K562 (cell line): ENCODE measurements around the gene ANKS1B.

Source experiments
- ATF1 ChIP-seq, 2 experiments: fragments of 450-650 bp in 1 of 2; IDR thresholded peaks; 2 replicates each; pipeline ENCODE4 v1.6.1; 2016; ENCODE audit warnings: missing compliant biosample characterization in 1 of 2, missing genetic modification characterization in 1 of 2
- FOXM1 ChIP-seq, 2 experiments: fragments of 450-650 bp in 1 of 2; sonication (generic) in 1 of 2; formaldehyde crosslinking in 1 of 2; IDR thresholded peaks; 2 replicates each; pipeline versions ENCODE4 v1.6.1 to v1.9.0; 2017 to 2022; ENCODE audit warnings: low read depth in 2 of 2, mild to moderate bottlenecking in 2 of 2, missing genetic modification reagents in 1 of 2, moderate library complexity in 1 of 2
- FOXP4 ChIP-seq: sonication (generic); formaldehyde crosslinking; IDR thresholded peaks from 2 replicates; pipeline ENCODE4 v1.8.0; 2022; ENCODE audit warnings: mild to moderate bottlenecking, missing genetic modification reagents, borderline replicate concordance
- GABPA ChIP-seq: fragments of 200-800 bp; sonication (Bioruptor generic); conservative IDR thresholded peaks from 2 replicates; pipeline ENCODE4 v1.6.1; 2016; ENCODE audit warnings: low read depth, missing genetic modification characterization, missing compliant biosample characterization
- JUND ChIP-seq, 2 experiments: IDR thresholded peaks; 2 replicates in 1 of 2; 3 replicates in 1 of 2; pipeline ENCODE4 v1.6.1; 2011; ENCODE audit warnings: borderline replicate concordance in 2 of 2, low read depth in 2 of 2, low read length in 2 of 2, improper control_type of control experiment in 1 of 2, missing biosample characterization in 1 of 2, missing genetic modification characterization in 1 of 2, missing genetic modification reagents in 1 of 2
- LEF1 ChIP-seq: fragments of 450-650 bp; IDR thresholded peaks from 2 replicates; pipeline ENCODE4 v1.6.1; 2016; ENCODE audit warnings: mild to moderate bottlenecking
- RERE ChIP-seq: sonication (generic); formaldehyde crosslinking; IDR thresholded peaks from 2 replicates; pipeline ENCODE4 v1.8.0; 2023; ENCODE audit warnings: missing genetic modification reagents, mild to moderate bottlenecking, borderline replicate concordance
- SIN3A ChIP-seq, 2 experiments: fragments of 150-350 bp in 1 of 2; IDR thresholded peaks; 2 replicates each; pipeline ENCODE4 v1.6.1; 2011 to 2016; ENCODE audit warnings: borderline replicate concordance in 2 of 2, low read depth in 2 of 2, low read length in 2 of 2, mild to moderate bottlenecking in 2 of 2, moderate library complexity in 2 of 2; ENCODE audit not compliant: control insufficient read depth in 1 of 2
- ZFPM2 ChIP-seq: fragments of 250-450 bp; sonication (Bioruptor Pico); IDR thresholded peaks from 2 replicates; pipeline ENCODE4 v1.5.1; 2022; ENCODE audit warnings: mild to moderate bottlenecking
- TF ChIP-seq, protein P1 (sequence below), 3 experiments: IDR thresholded peaks in 2 of 3; conservative IDR thresholded peaks in 1 of 3; 2 replicates each; pipeline ENCODE4 v1.5.1; 2011 to 2012; ENCODE audit warnings: low read length in 3 of 3, mild to moderate bottlenecking in 3 of 3, control low read depth in 2 of 3, improper control_type of control experiment in 1 of 3, inconsistent platforms in 1 of 3, low read depth in 1 of 3, mixed read lengths in 1 of 3, moderate library complexity in 1 of 3; ENCODE audit not compliant: insufficient read depth in 2 of 3

DNA sequence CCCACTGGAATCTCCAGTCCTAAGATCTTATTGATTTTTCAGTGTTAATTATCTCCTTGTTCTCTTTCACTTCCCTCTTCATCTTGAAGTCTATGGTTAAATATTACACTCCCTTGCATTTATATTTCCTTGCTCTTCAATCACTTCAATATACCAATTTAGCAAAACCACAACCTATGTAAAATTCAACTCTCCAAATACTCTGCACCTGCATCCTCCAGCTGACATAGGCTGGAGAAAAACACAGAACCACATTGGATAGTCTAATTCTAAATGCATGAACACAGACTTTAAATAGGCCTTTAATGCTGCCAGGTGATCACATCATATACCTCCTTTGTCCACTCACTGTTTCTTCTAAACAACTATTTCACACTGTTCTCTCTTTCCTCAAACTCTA lies 591.0 kb downstream of the ANKS1B start:
- TF ChIP-seq ZFPM2 (CRISPR knock-in tag): no peak
- no peak for TF ChIP-seq LEF1
- TF ChIP-seq RERE (CRISPR knock-in tag): no peak
- TF ChIP-seq, protein P1, sequence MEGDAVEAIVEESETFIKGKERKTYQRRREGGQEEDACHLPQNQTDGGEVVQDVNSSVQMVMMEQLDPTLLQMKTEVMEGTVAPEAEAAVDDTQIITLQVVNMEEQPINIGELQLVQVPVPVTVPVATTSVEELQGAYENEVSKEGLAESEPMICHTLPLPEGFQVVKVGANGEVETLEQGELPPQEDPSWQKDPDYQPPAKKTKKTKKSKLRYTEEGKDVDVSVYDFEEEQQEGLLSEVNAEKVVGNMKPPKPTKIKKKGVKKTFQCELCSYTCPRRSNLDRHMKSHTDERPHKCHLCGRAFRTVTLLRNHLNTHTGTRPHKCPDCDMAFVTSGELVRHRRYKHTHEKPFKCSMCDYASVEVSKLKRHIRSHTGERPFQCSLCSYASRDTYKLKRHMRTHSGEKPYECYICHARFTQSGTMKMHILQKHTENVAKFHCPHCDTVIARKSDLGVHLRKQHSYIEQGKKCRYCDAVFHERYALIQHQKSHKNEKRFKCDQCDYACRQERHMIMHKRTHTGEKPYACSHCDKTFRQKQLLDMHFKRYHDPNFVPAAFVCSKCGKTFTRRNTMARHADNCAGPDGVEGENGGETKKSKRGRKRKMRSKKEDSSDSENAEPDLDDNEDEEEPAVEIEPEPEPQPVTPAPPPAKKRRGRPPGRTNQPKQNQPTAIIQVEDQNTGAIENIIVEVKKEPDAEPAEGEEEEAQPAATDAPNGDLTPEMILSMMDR (IDR thresholded peaks at IDR 0.05 in 2 of 3, conservative IDR thresholded peaks at IDR 0.05 in 1 of 3; ENCODE audit: insufficient read depth in 2 of 3, low read depth in 1 of 3, low read length in 3 of 3): no peak
- no peak for TF ChIP-seq SIN3A (IDR thresholded peaks at IDR 0.05; ENCODE audit: borderline replicate concordance in 2 of 2, control insufficient read depth in 1 of 2, low read depth in 2 of 2, low read length in 2 of 2)
- TF ChIP-seq FOXM1 (IDR thresholded peaks at IDR 0.05; ENCODE audit: low read depth): no peak
- TF ChIP-seq FOXM1 (CRISPR knock-in tag; IDR thresholded peaks at IDR 0.05; ENCODE audit: low read depth): no peak
- no peak for TF ChIP-seq ATF1 (CRISPR knock-in tag; IDR thresholded peaks at IDR 0.05)
- no peak for TF ChIP-seq ATF1 (tag; IDR thresholded peaks at IDR 0.05)
- TF ChIP-seq GABPA (tag): no peak
- no peak for TF ChIP-seq JUND (IDR thresholded peaks at IDR 0.05; ENCODE audit: borderline replicate concordance, low read depth, low read length)
- no peak for TF ChIP-seq JUND (tag; IDR thresholded peaks at IDR 0.05; ENCODE audit: borderline replicate concordance, low read depth, low read length)
- no peak for TF ChIP-seq FOXP4 (CRISPR knock-in tag)
